Activated naive CD4-positive, alpha-beta T cell treated with anti-CD3 and anti-CD28 coated beads, Interleukin-2, amount 50 U/mL, for 72 hours (primary cell): ENCODE results near the gene DHTKD1. TPM values are rescaled to one million over a fixed set of nuclear protein-coding genes. Genes with fewer than 3 reads are reported as not detected.
"Not testable (repeated sequence)": the region's sequence is repeated elsewhere in the genome, so short reads cannot be mapped to it uniquely, and the experiment has no call there.

Experiments
- ATAC-seq, 2 donors: fragments of 150-1000 bp; cut with Tn5 transposase; 2 replicates each; pipeline ENCODE4 v1.10.0; 2021; ENCODE audit warnings: mild to moderate bottlenecking in 2 of 2, moderate library complexity in 2 of 2
- DNase-seq, 2 donors: peaks; one replicate each; pipeline ENCODE4 v3.0.0; 2021 to 2022; ENCODE audit warnings: low spot score in 2 of 2
- H3K27ac Mint-ChIP-seq, 2 donors: one replicate each; pipeline ENCODE4 v1.8.0; 2022; ENCODE audit warnings: mild to moderate bottlenecking in 2 of 2, mixed read lengths in 2 of 2
- H3K36me3 Mint-ChIP-seq, 2 donors: one replicate each; pipeline ENCODE4 v1.8.0; 2022; ENCODE audit warnings: mixed read lengths in 2 of 2
- H3K9me3 Mint-ChIP-seq, 2 donors: one replicate each; pipeline ENCODE4 v1.8.0; 2022; ENCODE audit warnings: mixed read lengths in 2 of 2
- total RNA-seq, 2 donors: library from RNA; stranded (reverse); gene quantifications; one replicate each; pipeline ENCODE4 v1.2.3, GENCODE V29; 2022

The DHTKD1 gene
- total RNA-seq, 2 donors from 2014 or later: 19.8 to 27.0 TPM

DNA sequence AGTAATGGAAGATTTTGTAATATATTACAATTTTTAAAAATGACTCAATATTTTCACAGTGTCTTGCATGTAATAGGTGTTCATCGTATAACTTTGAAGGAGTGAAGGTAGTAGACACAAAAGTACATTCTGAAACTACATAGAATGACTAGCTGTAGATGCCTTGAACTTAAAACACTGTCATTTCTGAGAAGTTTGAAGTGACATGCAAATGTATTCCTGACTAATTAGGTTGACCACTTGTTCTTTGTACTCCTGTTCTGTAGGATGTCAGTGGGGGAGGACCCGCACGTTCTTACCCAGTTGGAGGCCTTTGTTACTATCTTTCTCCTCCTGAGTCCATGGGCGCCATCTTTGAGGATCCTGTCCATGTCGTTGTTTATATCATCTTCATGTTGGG is 91.9 kb downstream of the DHTKD1 start:
- Mint-ChIP-seq H3K9me3 (no peaks in the 10 kb centered on the region), H3K27ac (peak overlapping the region in 1 of 2 donors; percentile 63), H3K36me3 (peaks cover 0 to 22% of the 10 kb centered on the region in 2 donors)
- ATAC-seq: peak; percentile 62 to 82
- DNase-seq: no peak

DNA sequence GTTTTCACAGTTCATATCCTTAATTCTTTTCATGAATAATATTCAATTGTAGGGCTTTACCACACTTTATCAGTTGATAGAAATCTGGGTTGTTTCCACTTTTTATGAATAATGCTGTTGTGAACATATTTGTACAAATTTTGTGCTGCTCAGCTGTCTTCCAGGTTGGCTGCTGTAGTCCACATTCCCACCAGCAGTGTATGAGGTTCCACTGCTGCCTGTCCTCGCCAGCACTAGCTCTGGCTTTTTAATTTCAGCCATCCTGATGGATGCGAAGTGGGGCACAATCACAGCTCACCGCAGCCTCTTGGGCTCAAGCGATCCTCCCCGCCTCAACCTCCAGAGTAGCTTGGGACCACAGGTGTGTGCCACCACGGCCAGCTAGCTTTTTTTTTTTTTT is 94.2 kb downstream of the DHTKD1 start:
- Mint-ChIP-seq H3K9me3 (no peaks in the 10 kb centered on the region), H3K36me3 (peaks cover 0 to 20% of the 10 kb centered on the region in 2 donors), H3K27ac (peak overlapping the region in 1 of 2 donors; percentile 27)
- ATAC-seq (no peak), DNase-seq (no peak)

DNA sequence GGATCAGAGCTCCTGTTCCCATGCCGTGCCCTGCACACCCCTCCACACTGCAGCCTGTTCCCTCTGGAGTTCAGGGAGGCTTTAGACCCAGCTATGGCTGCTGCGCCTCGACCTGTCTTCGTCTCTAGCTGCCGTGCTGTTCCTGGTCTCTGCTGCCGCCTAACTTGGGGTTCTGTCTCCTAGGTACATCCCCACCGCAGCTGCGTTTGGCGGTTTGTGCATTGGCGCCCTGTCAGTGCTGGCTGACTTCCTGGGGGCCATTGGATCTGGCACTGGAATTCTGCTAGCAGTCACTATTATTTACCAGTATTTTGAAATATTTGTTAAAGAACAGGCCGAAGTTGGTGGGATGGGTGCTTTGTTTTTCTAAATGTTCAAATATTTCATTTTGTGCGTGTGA is 95.3 kb downstream of the DHTKD1 start:
- peaks cover 2 to 19% of the 10 kb centered on the region in 2 donors for H3K36me3 Mint-ChIP-seq
- peak overlapping the region; percentile 13 to 36 for H3K27ac Mint-ChIP-seq
- no peaks in the 10 kb centered on the region for H3K9me3 Mint-ChIP-seq
- ATAC-seq: no peak
- no peak for DNase-seq

DNA sequence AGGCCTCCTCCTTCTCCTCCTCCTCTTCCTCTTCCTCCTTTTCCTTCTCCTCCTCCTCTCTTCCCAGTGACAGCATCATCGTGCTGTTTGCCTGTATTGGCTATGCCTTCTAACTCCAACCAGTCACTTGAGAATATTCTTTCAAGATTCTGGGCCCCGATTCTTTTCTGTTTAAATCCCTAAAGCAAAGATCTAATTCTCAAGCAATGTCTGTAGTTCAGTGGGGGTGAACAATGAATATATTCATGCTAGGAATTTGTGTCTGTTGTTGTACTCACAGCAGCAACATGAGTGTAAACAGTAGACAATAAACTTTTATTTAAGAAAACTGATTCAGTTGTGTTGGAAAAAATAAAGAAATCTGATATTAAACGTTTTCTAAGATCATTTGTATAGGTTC is 96.3 kb downstream of the DHTKD1 start:
- Mint-ChIP-seq H3K36me3 (peaks cover 5 to 15% of the 10 kb centered on the region in 2 donors), H3K27ac (peak overlapping the region; percentile 13 to 70), H3K9me3 (no peaks in the 10 kb centered on the region)
- ATAC-seq (no peak), DNase-seq (no peak)

DNA sequence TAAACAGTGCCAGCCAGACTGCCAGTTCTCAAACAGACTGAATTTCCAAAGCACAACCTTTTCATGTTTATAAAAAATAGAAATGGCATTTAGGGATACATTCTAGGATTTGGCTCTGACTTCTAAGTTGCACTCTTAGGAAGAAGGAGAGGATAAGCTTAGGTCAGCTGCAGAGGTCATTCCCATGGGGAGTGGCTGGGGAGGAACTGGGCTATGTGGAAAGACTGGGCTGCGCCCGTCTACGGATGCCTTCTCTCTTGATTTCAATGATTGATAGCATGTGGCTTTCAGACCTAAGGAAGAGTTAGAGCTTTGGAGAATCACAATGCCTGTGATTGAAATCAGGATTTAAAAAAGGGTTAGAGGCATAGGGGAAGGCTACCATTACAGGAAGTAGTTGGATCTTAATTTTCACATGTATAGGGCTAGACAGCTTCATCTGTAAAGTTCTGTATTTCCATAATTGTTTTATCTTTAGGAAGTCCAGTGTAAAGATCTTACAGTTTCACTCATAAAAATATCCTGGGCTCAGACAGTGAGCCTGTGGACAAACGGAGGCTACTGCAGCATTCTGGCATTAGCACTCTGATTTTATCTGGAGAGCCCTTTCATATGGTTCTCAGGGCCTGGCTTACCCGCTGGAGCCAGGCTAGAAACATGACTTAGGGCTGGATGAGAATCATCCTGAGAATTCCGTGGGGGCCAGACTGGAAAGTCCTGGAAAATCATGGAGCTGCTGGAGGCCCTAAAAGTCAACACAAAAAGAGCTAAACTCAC is 97.4 kb downstream of the DHTKD1 start:
- no peak for DNase-seq
- H3K36me3 Mint-ChIP-seq: peaks cover 5 to 13% of the 10 kb centered on the region in 2 donors
- peak overlapping the region; percentile 1 to 87 for H3K27ac Mint-ChIP-seq
- H3K9me3 Mint-ChIP-seq: no peaks in the 10 kb centered on the region
- ATAC-seq: no peak

DNA sequence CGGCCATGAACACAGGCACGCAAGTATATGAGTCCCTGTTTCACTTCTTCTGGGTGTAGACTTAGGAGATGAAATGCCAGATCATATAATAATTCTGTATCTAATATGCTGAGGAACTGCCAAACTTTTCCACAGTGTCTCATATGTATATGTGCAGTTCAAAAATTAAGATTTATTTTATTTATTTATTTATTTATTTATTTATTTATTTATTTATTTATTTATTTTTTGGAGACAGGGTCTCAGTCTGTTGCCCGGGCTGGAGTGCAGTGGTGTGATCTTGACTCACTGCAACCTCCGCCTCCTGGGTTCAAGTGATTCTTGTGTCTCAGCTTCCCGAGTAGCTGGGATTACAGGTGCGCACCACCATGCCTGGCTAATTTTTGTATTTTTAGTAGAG is 102.8 kb downstream of the DHTKD1 start:
- not testable (repeated sequence) for DNase-seq, H3K9me3 Mint-ChIP-seq, ATAC-seq
- Mint-ChIP-seq H3K36me3 (peaks cover 15 to 17% of the 10 kb centered on the region in 2 donors), H3K27ac (peak overlapping the region in 1 of 2 donors; percentile 44)

Other genes starting within 250 kb of the DHTKD1 start
- 1 to 10 TPM in 1 of 2 donors, under 1 TPM in 1; 0.55 to 1.2 TPM for gene PROSER2, start 245.6 kb upstream of the DHTKD1 start, total RNA-seq
- gene UPF2, start 26.1 kb upstream of the DHTKD1 start, total RNA-seq: 10 to 100 TPM; 40.1 to 42.8 TPM
- gene SEC61A2, start 60.7 kb downstream of the DHTKD1 start, total RNA-seq: 10 to 100 TPM; 25.4 to 28.8 TPM
- 100 to 1,000 TPM; 102 to 126 TPM for gene NUDT5, start 126.9 kb downstream of the DHTKD1 start, total RNA-seq
- gene CDC123, start 127.2 kb downstream of the DHTKD1 start, total RNA-seq: 100 to 1,000 TPM; 116 to 127 TPM